Stimulated activated CD4-positive, alpha-beta T cell treated with anti-CD3 and anti-CD28 coated beads, Interleukin-4, amount 100 ng/mL, for 24 hours (primary cell): ENCODE results near the gene MYADM.

ENCODE experiments used
- DNase-seq: peaks from one replicate; pipeline ENCODE4 v3.0.0-alpha.2; 2020

MYADM gene

GRCh38 chr19:53917356-53917755 is 49.7 kb downstream of the MYADM start:
- DNase-seq: no peak
